HCT116 (cell line): ENCODE results near the gene RASSF5.

Experiments
- CTCF ChIP-seq, 3 experiments: fragments of 200-600 bp in 1 of 3; sonication (generic) in 1 of 3; IDR thresholded peaks in 2 of 3; conservative IDR thresholded peaks in 1 of 3; 2 replicates each; pipeline ENCODE4 v1.5.1; 2012 to 2017; ENCODE audit warnings: low read depth in 2 of 3, low read length in 2 of 3, antibody characterized with exemption in 1 of 3, borderline replicate concordance in 1 of 3, control low read depth in 1 of 3, mild to moderate bottlenecking in 1 of 3, mixed read lengths in 1 of 3, mixed run types in 1 of 3, moderate library complexity in 1 of 3; ENCODE audit not compliant: insufficient read depth in 1 of 3
- YY1 ChIP-seq: IDR thresholded peaks from 2 replicates; pipeline ENCODE4 v1.6.1; 2011; ENCODE audit warnings: low read length, low read depth, moderate library complexity, mild to moderate bottlenecking; ENCODE audit not compliant: insufficient replicate concordance; ENCODE audit errors: extremely low read depth

- TF ChIP-seq CTCF (IDR thresholded peaks at IDR 0.05 in 2 of 3, conservative IDR thresholded peaks at IDR 0.05 in 1 of 3; ENCODE audit: borderline replicate concordance in 1 of 3, insufficient read depth in 1 of 3, low read depth in 2 of 3, low read length in 2 of 3) (no peak), YY1 (no peak)
These were observed 43.4 kb upstream of the RASSF5 start for GRCh38 chr1:206463911-206464310.
